ENCODE results near the gene MN1.

MN1 gene

GRCh38 chr22:27774200-27774599, 27.4 kb downstream of the MN1 start:
- no peak for DNase-seq
- Histone ChIP-seq H3K36me3 (replicated peaks; ENCODE audit: insufficient read depth, low read length) (no peaks in the 10 kb centered on the region), H3K4me2 (ENCODE audit: low read depth, low read length) (no peak overlapping the region), H3K79me2 (ENCODE audit: low read length) (no peaks in the 10 kb centered on the region), H3K4me1 (ENCODE audit: low read length) (no peaks in the 10 kb centered on the region), H4K20me1 (ENCODE audit: insufficient read depth, low read length) (no peaks in the 10 kb centered on the region), H3F3A (ENCODE audit: insufficient read depth, low read length) (no peaks in the 10 kb centered on the region), H2AFZ (ENCODE audit: low read length) (no peak overlapping the region), H3K27me3 (replicated peaks; ENCODE audit: insufficient read depth, low read length) (peaks cover 70% of the 10 kb centered on the region), H3K4me3 (ENCODE audit: low read length) (no peak overlapping the region), H3K9me2 (replicated peaks; ENCODE audit: insufficient read depth, low read length) (no peaks in the 10 kb centered on the region), H3K9ac (ENCODE audit: low read length) (no peak overlapping the region), H3K9me3 (replicated peaks; ENCODE audit: insufficient read depth, low read length) (no peaks in the 10 kb centered on the region), H3K27ac (ENCODE audit: low read length) (no peak overlapping the region)
- no peak for TF ChIP-seq EZH2 (optimal IDR thresholded peaks at IDR 0.05; ENCODE audit: low read depth, low read length)
- no peak for TF ChIP-seq EZH2phosphoT487 (IDR thresholded peaks at IDR 0.05; ENCODE audit: low read length)
- TF ChIP-seq CTCF (IDR thresholded peaks at IDR 0.05; ENCODE audit: low read length), result no peak

- Histone ChIP-seq H2AFZ (ENCODE audit: low read length) (no peak overlapping the region), H3F3A (ENCODE audit: insufficient read depth, low read length) (no peaks in the 10 kb centered on the region), H3K27ac (ENCODE audit: low read length) (no peak overlapping the region), H4K20me1 (ENCODE audit: insufficient read depth, low read length) (no peaks in the 10 kb centered on the region), H3K9me2 (replicated peaks; ENCODE audit: insufficient read depth, low read length) (no peaks in the 10 kb centered on the region), H3K9me3 (replicated peaks; ENCODE audit: insufficient read depth, low read length) (no peaks in the 10 kb centered on the region), H3K4me1 (ENCODE audit: low read length) (no peaks in the 10 kb centered on the region), H3K4me3 (ENCODE audit: low read length) (no peak overlapping the region), H3K36me3 (replicated peaks; ENCODE audit: insufficient read depth, low read length) (no peaks in the 10 kb centered on the region), H3K79me2 (ENCODE audit: low read length) (no peaks in the 10 kb centered on the region), H3K4me2 (ENCODE audit: low read depth, low read length) (no peak overlapping the region), H3K27me3 (replicated peaks; ENCODE audit: insufficient read depth, low read length) (peaks cover 67% of the 10 kb centered on the region), H3K9ac (ENCODE audit: low read length) (no peak overlapping the region)
- TF ChIP-seq EZH2 (optimal IDR thresholded peaks at IDR 0.05; ENCODE audit: low read depth, low read length) (no peak), EZH2phosphoT487 (IDR thresholded peaks at IDR 0.05; ENCODE audit: low read length) (no peak), CTCF (IDR thresholded peaks at IDR 0.05; ENCODE audit: low read length) (no peak)
- DNase-seq, result no peak
Observed at GRCh38 chr22:27772984-27773498, 28.5 kb downstream of the MN1 start.

- TF ChIP-seq EZH2 (optimal IDR thresholded peaks at IDR 0.05; ENCODE audit: low read depth, low read length) (no peak), CTCF (IDR thresholded peaks at IDR 0.05; ENCODE audit: low read length) (no peak), EZH2phosphoT487 (IDR thresholded peaks at IDR 0.05; ENCODE audit: low read length) (no peak)
- H3K9ac ChIP-seq (ENCODE audit: low read length), result no peak overlapping the region
- H3K79me2 ChIP-seq (ENCODE audit: low read length), result no peaks in the 10 kb centered on the region
- no peak overlapping the region for H3K27ac ChIP-seq (ENCODE audit: low read length)
- H3F3A ChIP-seq (ENCODE audit: insufficient read depth, low read length), result no peaks in the 10 kb centered on the region
- no peaks in the 10 kb centered on the region for H4K20me1 ChIP-seq (ENCODE audit: insufficient read depth, low read length)
- H3K4me3 ChIP-seq (ENCODE audit: low read length), result no peak overlapping the region
- no peaks in the 10 kb centered on the region for H3K36me3 ChIP-seq (replicated peaks; ENCODE audit: insufficient read depth, low read length)
- H3K4me1 ChIP-seq (ENCODE audit: low read length), result no peaks in the 10 kb centered on the region
- H3K4me2 ChIP-seq (ENCODE audit: low read depth, low read length), result no peak overlapping the region
- no peaks in the 10 kb centered on the region for H3K9me3 ChIP-seq (replicated peaks; ENCODE audit: insufficient read depth, low read length)
- H3K27me3 ChIP-seq (replicated peaks; ENCODE audit: insufficient read depth, low read length), result peaks cover 69% of the 10 kb centered on the region
- H2AFZ ChIP-seq (ENCODE audit: low read length), result no peak overlapping the region
- no peak for DNase-seq
- no peaks in the 10 kb centered on the region for H3K9me2 ChIP-seq (replicated peaks; ENCODE audit: insufficient read depth, low read length)
Observed at GRCh38 chr22:27772081-27772983, 29.2 kb downstream of the MN1 start.
